ENCODE data around the gene PYGL.
"Not testable (repeated sequence)": the region's sequence is repeated elsewhere in the genome, so short reads cannot be mapped to it uniquely, and the experiment has no call there.

The PYGL gene

DNA sequence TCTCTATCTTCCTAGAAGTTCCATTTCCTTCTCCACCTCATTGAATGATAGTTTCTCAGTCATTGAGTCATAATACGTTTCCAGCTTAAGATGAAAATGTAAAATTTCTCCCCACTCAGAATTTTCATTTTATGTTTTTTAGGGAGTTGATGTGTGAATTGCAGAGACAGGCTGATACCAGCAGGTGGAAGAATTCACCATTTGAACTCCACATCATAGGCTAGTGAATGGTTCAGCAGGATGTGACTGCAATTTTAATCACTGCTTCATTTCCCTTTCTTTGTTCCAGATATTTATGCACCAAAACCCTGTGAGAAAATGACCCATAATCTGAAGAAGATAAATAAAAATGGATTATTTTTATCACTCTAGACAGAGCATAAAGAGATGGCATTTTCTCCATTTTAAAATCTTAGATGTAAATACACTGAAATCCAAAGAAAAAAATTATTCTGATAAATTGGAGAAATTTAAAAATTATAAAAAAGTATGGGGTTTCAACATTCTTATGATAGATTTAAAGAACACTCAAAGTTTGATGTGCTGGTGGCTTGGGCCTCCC, 10.6 kb upstream of the PYGL start:
- DNase-seq, result peak; percentile 48

GRCh38 chr14:50953502-50953901, 9.2 kb upstream of the PYGL start:
- DNase-seq, result no peak

GRCh38 chr14:50951032-50951431, 6.7 kb upstream of the PYGL start:
- no peak for DNase-seq

DNA sequence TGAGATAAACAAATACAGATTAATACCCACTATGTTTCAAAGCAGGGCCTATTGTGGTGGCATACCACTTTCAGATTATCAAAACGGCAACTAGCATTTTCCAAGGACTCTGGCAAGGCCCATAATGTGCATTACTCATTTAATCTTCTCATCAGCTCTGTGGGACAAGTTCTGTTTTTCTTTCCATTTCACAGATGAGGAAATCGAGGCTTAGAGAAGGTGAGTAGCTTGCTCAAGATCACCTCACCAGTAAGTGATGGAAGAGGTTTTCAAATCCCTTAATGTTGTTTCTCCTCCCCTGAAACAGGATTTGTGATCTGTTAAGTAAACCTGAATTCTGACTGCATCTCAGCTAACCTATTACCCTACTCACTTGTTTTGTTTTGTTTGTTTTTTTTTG, 3.9 kb upstream of the PYGL start:
- no peak for DNase-seq

- no peak for DNase-seq
Observed at GRCh38 chr14:50947446-50947845, 3.2 kb upstream of the PYGL start.

DNA sequence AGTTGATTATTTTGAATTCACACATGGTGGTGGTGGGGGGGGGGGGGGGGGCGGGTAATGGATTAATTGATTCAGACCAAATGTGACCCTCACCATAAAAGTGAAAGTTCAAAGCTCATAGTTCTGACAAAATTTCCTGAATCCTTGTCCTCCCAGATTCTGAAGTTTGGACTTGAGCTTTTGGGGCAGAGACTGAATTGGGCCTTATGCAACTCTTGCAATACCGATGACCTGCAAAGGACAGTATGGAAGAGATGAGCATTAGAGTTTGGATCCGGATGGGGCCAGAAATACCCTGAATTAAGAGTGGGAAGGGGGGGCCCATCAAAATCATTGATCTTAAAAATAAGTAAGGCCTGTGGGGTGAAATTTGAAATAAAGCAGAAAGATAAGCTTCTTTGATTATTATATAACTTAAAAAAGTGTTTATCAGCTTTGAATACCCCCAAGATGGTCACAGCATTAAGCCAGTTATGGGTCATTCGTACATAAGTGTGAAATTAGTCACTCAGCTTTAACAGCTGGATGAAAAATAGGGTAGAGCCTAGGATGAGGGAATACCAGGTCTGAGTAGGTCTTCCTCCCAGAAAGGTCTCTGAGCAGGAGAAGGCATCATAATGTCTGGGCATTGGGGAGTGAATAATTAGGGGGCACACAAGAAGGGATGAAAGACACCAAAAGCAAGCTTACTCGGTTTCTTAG, 2.1 kb upstream of the PYGL start:
- no peak for DNase-seq

DNA sequence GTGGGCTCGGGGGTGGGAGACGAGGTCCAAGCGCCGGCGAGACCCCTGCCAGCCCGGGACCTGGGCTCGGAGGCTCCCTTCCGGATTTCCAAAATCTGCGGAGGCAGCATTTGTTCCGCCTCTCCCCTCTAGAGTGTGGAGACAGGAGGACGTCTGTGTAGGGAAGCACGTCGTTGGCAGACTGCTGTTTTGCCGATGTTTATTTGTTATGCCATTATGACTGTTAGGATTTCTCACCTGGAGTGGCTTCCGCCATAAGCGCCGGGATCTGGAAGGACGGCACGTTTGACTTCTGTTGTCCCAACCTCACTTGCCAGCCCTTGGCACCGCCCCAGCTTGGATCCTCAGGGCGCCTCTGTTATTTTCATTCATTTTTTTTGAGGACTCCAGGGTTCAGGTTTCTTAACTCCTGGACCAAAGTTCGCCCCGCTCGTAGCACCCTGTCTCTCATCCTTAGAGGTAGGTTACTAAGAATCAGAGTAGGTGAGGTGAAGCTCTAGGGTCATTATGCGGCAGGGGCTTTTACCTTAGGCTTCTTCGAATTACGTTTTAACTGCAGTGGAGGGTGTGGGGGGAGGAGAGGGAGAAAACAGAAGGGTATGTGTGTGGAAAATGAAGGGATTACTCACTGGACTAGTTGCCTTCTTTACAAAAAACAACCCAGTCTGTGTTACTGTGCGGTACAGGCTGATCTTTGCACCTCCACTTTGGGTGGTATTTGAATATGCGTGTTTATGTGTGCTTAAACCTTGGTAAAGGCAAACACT, 547 bp upstream of the PYGL start:
- peak; percentile 65 for DNase-seq

GRCh38 chr14:50943261-50943942, 881 bp downstream of the PYGL start:
- DNase-seq, result no peak

DNA sequence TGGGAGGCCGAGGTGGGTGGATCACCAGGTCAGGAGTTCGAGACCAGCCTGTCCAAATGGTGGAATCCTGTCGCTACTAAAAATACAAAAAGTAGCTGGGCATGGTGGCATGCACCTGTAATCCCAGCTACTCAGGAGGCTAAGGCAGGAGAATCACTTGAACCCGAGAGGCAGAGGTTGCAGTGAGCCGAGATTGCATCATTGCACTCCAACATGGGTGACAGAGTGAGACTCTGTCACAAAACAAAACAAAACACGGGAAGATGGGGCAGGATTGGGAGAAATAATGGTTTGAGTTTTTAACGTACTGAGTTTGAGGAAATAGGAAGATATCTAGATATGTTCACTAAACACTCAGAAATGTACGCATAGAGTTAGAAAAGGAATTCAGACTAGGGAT, 2.6 kb downstream of the PYGL start:
- DNase-seq, result not testable (repeated sequence)

- DNase-seq, result no peak
Observed at GRCh38 chr14:50941151-50941550, 3.1 kb downstream of the PYGL start.

GRCh38 chr14:50937800-50938199, 6.5 kb downstream of the PYGL start:
- DNase-seq, result no peak

DNA sequence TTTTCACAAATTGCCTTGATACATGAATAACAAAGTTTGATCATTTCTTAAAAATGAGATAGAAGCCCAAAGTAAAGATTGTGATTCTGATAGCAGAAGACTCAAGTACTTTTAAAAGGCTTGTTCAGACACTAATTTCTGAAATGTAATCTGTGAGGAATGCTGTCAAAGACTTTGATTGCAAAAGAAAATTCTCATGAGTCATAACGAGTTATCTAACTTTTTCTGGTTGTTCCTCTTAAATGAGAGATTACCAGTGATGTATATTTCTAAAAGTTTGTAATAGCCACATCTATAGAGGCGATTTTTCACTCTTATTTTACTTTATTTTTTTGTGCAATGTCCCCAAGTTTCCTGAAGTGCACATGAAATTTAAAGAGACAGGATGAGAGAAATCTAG, 7.0 kb downstream of the PYGL start:
- DNase-seq, result no peak

DNA sequence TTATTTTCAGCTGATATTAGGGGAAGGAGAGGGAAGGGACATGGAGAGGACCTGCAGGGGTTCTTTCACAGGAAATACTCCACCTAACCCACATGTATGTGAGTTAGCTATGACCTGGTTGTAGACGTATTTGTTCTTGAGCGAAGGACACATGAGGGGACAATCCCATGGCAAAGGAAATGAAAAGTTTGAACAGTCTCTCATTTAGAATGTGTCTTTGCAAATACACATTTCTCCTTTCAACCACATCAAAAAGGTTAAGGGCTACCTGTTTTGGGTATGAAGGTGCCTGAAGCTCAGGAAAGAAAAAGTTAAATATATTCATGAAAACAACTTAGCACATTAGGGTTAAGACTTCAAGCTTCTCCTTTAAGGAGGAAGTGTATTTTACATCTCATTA, 7.4 kb downstream of the PYGL start:
- no peak for DNase-seq

- no peak for DNase-seq
Observed at GRCh38 chr14:50936016-50936340, 8.3 kb downstream of the PYGL start.

DNA sequence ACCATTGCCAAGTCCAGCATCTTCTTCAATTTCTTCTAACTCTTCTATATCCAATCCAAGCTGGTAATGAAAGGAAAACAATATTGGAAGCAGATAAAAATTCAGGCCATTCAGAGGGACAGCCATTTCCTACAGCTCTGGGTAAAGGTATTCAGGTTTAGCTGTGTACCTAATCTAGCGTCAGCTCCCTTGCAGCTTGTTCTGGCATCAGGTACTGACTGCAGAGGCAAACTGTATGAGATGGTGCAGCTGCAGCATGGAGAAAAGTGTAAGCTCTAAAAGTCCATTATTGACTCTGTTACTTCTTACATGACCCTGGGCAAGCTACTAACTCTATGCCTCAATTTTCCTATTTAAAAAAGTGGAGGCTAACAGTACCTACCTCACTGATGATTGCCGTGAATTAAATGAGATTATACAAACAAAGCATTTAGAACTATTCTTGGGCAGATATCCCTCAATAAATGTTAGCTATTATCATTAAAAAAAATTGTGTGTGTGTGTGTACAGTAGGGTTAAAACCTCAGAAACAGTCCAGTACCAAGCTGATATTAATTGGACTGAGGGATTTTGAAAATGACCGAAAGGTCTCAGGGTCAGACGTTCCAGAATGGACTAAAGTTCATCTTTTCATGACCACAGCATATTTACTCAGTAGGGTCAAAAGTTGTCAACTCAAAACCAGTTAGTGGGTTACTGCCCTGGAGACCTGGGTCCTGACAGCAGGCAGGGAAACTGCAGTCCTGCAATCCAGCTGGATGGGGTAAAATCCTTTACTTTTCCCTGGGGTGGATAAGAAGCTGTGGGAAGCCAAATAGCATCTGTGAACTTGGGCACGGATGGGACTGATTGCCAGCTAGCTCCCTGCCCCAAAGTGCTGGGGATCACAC, 8.9 kb downstream of the PYGL start:
- no peak for DNase-seq

- no peak for DNase-seq
Observed at GRCh38 chr14:50932592-50933495, 11.4 kb downstream of the PYGL start.

DNA sequence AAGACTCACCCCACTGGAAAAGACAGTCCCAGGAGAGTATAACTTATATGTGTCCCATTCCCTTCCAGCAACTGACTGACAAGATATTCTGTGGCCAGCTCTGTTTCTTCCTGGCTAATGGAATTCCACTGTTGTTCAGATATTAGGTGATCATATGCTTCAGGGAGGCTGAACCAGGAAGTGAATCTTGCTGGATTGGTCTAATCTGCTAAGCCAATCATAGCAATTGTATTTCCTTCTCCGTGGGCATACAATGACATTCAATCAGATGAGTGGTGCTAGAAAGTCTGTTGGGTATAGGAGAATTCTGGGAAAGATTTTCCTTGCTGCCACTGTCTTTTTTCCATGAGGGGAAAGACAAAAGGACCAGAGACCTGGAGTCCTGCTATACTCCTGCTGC, 12.1 kb downstream of the PYGL start:
- DNase-seq, result no peak

GRCh38 chr14:50931559-50931958, 12.7 kb downstream of the PYGL start:
- no peak for DNase-seq

GRCh38 chr14:50929506-50929905, 14.8 kb downstream of the PYGL start:
- DNase-seq, result no peak

DNA sequence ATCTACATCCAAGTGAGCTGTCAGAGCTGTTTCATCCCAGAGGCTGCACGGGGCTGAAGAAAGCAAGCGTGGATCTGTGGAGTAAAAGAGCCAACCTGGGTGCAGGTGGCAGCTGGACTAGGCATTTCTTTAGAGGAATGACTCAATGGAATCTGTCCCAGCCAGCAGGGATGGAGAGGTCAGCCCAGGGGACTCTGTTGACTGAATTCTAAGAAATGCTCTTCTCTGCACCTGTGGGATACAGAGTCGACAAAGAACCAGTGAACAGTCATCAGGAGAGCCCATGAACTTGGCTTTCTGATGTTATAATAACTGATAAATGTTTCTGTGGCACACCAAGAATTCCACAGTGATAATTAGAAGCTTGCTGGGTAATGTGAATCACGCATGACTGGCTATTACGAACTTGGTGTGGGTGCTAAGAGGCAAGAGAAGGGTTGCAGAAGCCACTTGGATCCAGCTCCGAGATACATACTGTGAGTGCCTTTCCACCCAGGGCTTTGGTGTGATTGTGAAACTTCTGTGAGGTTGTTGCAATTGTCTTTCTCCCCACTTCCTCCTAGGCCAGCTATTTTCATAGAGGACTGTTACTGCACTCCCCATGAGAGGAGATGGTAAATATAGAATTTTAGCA, 16.2 kb downstream of the PYGL start:
- no peak for DNase-seq

DNA sequence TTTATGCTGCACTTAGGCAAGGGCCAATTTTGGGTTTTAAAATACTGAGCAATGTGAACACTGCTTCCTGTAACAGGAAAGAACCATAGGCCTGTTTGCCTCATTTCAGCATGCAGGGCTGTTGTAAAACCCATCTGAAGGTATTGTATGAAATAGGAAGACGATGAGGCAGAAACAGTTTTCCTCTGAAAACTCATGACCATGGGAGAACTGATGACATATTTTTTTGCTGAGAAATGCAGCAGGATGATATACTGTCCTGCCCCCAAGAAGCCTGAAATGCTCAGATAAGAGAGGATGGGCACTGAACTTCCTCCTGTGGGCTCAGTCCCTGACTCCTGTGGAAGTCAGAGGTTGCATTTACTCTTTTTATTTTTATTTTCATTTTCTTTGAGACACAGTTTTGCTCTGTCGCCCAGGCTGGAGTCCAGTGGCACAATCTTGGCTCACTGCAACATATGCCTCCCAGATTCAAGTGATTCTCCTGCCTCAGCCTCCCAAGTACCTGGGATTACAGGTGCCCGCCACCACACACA, 17.4 kb downstream of the PYGL start:
- DNase-seq, result no peak

Data from DMS79 (cell line).